Activated T-helper 17 cell treated with anti-CD3 and anti-CD28 coated beads, Interleukin-2, amount 50 U/mL, for 72 hours (primary cell): ENCODE results near the gene PIP4K2B. TPM values are rescaled to one million over a fixed set of nuclear protein-coding genes. Genes with fewer than 3 reads are reported as not detected.

Source experiments
- ATAC-seq: fragments of 150-1000 bp; cut with Tn5 transposase; replicated peaks from 2 replicates; pipeline ENCODE4 v1.10.0; 2021; ENCODE audit warnings: mild to moderate bottlenecking, moderate library complexity
- H3K27ac Mint-ChIP-seq: one replicate; pipeline ENCODE4 v1.8.0; 2022; ENCODE audit warnings: mixed read lengths
- H3K27me3 Mint-ChIP-seq: one replicate; pipeline ENCODE4 v1.8.0; 2022; ENCODE audit warnings: mixed read lengths
- H3K36me3 Mint-ChIP-seq: one replicate; pipeline ENCODE4 v1.8.0; 2022; ENCODE audit warnings: low read depth, mild to moderate bottlenecking, mixed read lengths
- H3K4me1 Mint-ChIP-seq: one replicate; pipeline ENCODE4 v1.8.0; 2022; ENCODE audit warnings: mixed read lengths
- H3K4me3 Mint-ChIP-seq: one replicate; pipeline ENCODE4 v1.8.0; 2022; ENCODE audit warnings: mild to moderate bottlenecking, mixed read lengths
- H3K9me3 Mint-ChIP-seq: one replicate; pipeline ENCODE4 v1.8.0; 2022; ENCODE audit warnings: mixed read lengths
- total RNA-seq, 2 donors: library from RNA; stranded (reverse); gene quantifications; one replicate each; pipeline ENCODE4 v1.2.3, GENCODE V29; 2022

The PIP4K2B gene
- total RNA-seq, 2 donors from 2014 or later: 37.1 to 43.8 TPM

DNA sequence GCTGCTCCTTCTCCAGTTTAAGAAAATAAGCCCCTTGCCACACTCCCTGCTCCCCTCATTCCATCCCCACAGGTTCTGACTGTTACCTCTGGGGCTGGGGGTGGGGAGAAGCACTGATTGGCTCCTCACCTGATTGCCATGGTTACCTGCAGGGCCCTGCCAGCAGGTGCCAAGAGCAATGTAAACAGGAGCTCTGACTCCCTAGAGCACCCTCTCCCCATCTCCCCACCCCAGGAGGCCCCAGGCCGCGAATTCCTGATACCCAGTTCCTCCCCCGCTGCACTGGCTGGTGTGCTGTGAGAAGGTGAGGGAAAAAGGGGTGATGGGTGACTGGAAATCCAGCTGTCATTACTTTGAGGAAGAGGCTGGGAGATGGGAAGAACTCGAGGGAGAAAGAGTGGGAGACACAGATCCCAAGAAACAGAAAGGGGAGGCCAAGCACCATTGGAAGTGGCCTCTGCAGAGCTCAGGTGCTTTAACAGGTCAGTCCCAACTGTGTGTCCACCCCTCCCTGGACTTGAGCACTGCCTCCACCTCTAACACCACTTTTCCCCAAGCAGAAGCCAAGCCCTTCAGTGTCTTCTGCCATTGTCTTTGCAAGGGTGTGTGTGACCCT is 55.7 kb downstream of the PIP4K2B start:
- Mint-ChIP-seq H3K27me3 (peaks cover 19% of the 10 kb centered on the region), H3K9me3 (no peaks in the 10 kb centered on the region), H3K36me3 (no peaks in the 10 kb centered on the region), H3K4me1 (no peaks in the 10 kb centered on the region), H3K27ac (peak overlapping the region; percentile 28), H3K4me3 (no peak overlapping the region)
- ATAC-seq: no peak

GRCh38 chr17:38742411-38743308 is 56.7 kb downstream of the PIP4K2B start:
- peak; percentile 85 for ATAC-seq
- Mint-ChIP-seq H3K36me3 (no peaks in the 10 kb centered on the region), H3K27me3 (peaks cover 16% of the 10 kb centered on the region), H3K4me1 (no peaks in the 10 kb centered on the region), H3K4me3 (no peak overlapping the region), H3K9me3 (no peaks in the 10 kb centered on the region), H3K27ac (peak overlapping the region; percentile 14)

GRCh38 chr17:38741921-38742410 is 57.4 kb downstream of the PIP4K2B start:
- no peaks in the 10 kb centered on the region for H3K36me3 Mint-ChIP-seq
- peak overlapping the region; percentile 14 for H3K27ac Mint-ChIP-seq
- H3K27me3 Mint-ChIP-seq: peaks cover 16% of the 10 kb centered on the region
- ATAC-seq: no peak
- no peak overlapping the region for H3K4me3 Mint-ChIP-seq
- no peaks in the 10 kb centered on the region for H3K4me1 Mint-ChIP-seq
- no peaks in the 10 kb centered on the region for H3K9me3 Mint-ChIP-seq

GRCh38 chr17:38741461-38741860 is 57.9 kb downstream of the PIP4K2B start:
- H3K9me3 Mint-ChIP-seq: no peaks in the 10 kb centered on the region

DNA sequence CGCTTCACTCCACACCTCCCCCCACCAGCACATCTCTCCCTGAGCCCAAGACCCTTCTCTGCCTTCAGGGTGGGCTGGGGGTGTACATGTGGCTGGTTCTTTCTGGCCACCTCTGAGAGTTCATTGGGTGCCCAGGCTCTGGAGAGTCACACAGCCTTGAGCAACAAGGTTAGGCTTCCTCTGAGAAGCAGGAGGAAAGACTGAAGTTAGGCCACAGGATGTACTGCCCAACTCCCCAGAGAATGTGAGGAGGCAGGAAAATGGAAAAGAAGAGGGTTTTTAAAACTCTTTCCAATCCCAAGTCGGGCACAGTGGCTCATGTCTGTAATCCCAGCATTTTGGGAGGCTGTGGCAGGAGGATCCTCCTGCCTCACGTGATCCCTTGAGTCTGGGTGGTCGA is 58.5 kb downstream of the PIP4K2B start:
- Mint-ChIP-seq H3K36me3 (no peaks in the 10 kb centered on the region), H3K27me3 (peaks cover 5% of the 10 kb centered on the region), H3K27ac (no peak overlapping the region), H3K4me3 (no peak overlapping the region), H3K4me1 (no peaks in the 10 kb centered on the region), H3K9me3 (no peaks in the 10 kb centered on the region)
- ATAC-seq: no peak

More at GRCh38 chr17:38741461-38741860, 57.9 kb downstream of the PIP4K2B start:
- Mint-ChIP-seq H3K4me1 (no peaks in the 10 kb centered on the region), H3K36me3 (no peaks in the 10 kb centered on the region), H3K27me3 (peaks cover 11% of the 10 kb centered on the region), H3K27ac (no peak overlapping the region), H3K4me3 (no peak overlapping the region)
- ATAC-seq: no peak

DNA sequence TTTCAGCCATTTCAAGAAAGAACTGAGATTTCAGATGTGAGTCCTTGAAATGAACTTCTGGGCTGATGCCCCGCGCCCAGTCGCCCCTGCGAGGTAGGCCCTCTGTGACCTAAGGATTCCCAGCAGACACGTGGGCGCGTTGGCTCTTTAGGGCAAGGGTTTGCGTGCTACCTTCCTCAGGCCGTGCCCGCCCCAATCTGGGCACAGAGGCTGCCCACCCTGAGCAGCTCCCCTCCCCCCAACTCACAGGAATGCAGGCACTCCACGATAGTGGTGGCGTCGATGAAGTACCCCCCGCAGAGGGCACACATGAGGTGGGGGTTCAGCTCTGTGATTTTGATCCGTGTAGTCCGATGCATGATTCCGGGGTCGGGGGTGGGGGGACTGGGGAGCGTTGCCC is 59.3 kb downstream of the PIP4K2B start:
- Mint-ChIP-seq H3K4me3 (no peak overlapping the region), H3K27me3 (peaks cover 4% of the 10 kb centered on the region), H3K36me3 (no peaks in the 10 kb centered on the region), H3K27ac (no peak overlapping the region), H3K4me1 (peaks cover 2% of the 10 kb centered on the region), H3K9me3 (no peaks in the 10 kb centered on the region)
- no peak for ATAC-seq

DNA sequence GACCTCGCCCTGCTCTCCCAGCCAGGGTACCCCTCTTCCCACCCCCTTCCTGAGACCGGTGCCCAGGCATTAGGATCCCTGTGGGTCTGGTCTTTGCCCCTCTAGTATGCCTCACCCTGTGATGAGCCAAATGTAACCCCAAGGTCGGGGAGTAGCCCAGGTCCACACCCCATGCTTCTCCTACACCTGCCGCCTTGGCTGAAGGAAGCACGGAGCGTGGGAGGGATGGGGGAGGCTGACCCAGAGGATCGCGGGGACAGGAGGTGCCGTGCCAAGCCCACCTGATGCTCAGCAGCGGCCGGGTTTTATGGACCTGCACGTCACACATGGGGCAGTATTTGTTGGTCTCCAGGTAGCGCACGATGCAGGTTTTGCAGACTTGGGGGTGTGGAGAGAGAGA is 60.1 kb downstream of the PIP4K2B start:
- Mint-ChIP-seq H3K4me1 (peaks cover 8% of the 10 kb centered on the region), H3K27me3 (no peaks in the 10 kb centered on the region), H3K27ac (no peak overlapping the region), H3K9me3 (no peaks in the 10 kb centered on the region), H3K36me3 (peaks cover 5% of the 10 kb centered on the region), H3K4me3 (no peak overlapping the region)
- ATAC-seq: no peak

- Mint-ChIP-seq H3K27me3 (no peaks in the 10 kb centered on the region), H3K27ac (no peak overlapping the region), H3K4me1 (peaks cover 12% of the 10 kb centered on the region), H3K36me3 (peaks cover 10% of the 10 kb centered on the region), H3K4me3 (no peak overlapping the region), H3K9me3 (no peaks in the 10 kb centered on the region)
- ATAC-seq: no peak
These were observed 60.7 kb downstream of the PIP4K2B start for GRCh38 chr17:38738686-38739085.

- Mint-ChIP-seq H3K4me1 (peaks cover 17% of the 10 kb centered on the region), H3K36me3 (peaks cover 16% of the 10 kb centered on the region), H3K4me3 (no peak overlapping the region), H3K9me3 (no peaks in the 10 kb centered on the region), H3K27me3 (no peaks in the 10 kb centered on the region), H3K27ac (no peak overlapping the region)
- no peak for ATAC-seq
These were observed 61.2 kb downstream of the PIP4K2B start for GRCh38 chr17:38738007-38738662.

DNA sequence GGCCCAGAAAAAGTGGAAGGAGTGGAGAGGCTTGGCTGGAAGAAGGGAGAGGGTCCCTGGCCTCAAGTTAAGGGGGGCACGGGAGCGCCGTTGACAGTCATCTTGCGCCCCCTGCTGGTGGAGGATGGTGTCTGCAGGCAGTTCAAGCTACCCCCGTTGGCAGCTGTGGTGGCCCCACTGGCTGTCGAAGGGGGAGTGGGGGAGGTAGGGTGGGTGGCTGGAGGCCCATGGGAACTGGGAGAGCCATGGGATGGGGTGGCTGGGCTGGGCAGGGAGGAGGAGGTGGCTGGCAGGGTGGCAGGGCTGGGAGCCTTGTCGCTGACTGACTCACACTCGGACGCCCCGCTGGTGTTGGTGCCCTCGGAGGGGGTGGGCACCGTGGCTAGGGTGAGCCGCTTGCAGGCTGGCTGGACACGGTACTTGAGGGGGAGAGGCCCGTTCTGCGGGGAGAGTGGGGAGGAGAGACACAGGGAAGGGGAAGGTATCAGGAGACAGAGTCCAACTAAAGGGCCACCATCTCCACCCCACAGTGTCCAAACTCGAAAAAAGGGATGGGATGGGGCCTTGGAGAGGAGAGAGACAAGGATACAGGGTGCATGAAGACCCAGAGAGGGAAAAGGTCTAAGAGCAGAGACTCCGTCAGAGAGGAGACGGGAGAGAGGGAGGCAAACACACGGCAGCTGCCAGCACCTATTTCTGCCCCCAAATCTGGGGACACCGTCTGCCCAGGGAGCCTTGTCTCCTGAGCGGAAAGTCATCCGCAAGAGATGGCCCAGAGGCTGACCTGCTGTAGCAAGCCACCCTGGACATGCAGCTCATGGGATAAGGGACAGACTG is 64.0 kb downstream of the PIP4K2B start:
- H3K4me3 Mint-ChIP-seq: no peak overlapping the region
- no peak for ATAC-seq
- H3K27ac Mint-ChIP-seq: no peak overlapping the region
- H3K27me3 Mint-ChIP-seq: no peaks in the 10 kb centered on the region
- no peaks in the 10 kb centered on the region for H3K9me3 Mint-ChIP-seq
- H3K36me3 Mint-ChIP-seq: peaks cover 43% of the 10 kb centered on the region
- H3K4me1 Mint-ChIP-seq: peaks cover 33% of the 10 kb centered on the region

GRCh38 chr17:38733982-38734973 is 65.1 kb downstream of the PIP4K2B start:
- peaks cover 48% of the 10 kb centered on the region for H3K36me3 Mint-ChIP-seq
- no peaks in the 10 kb centered on the region for H3K27me3 Mint-ChIP-seq
- peak overlapping the region; percentile 94 for H3K27ac Mint-ChIP-seq
- ATAC-seq: no peak
- peaks cover 36% of the 10 kb centered on the region for H3K4me1 Mint-ChIP-seq
- peak overlapping the region; percentile 93 for H3K4me3 Mint-ChIP-seq
- no peaks in the 10 kb centered on the region for H3K9me3 Mint-ChIP-seq

DNA sequence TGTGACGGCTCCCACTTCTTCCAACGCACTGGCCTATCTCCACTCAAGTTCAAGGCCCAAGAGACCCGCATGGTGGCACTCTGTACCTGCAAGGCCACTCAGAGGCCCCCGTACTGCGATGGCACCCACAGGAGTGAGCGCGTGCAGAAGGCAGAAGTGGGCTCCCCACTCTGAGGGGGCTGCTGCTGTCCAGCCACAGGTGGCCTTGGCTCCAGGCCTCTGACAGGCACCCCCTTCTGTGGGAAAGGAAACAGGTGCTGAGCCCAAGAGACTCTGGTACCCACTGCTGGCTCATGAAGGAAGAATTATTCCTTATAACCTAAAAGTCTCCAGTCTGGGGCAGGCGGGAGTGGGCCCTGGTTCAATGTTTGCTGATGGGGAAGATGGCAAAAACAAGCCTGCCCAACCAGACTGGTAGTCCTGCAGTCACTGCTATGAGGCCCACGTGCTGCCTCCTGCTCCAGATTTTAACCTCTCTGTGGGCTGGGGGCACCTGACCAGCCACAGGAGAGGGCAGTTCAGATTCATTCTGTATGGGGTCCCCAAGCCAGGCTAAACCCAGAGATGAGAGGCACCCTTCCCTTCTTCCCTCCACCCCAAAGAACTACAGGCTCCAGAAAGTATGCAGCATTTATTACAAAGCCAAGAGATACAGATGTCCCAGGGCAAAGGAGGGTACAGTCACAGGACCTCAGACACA is 65.9 kb downstream of the PIP4K2B start:
- ATAC-seq: no peak
- Mint-ChIP-seq H3K4me3 (peak overlapping the region; percentile 93), H3K27me3 (no peaks in the 10 kb centered on the region), H3K9me3 (no peaks in the 10 kb centered on the region), H3K36me3 (peaks cover 56% of the 10 kb centered on the region), H3K27ac (peak overlapping the region; percentile 94), H3K4me1 (peaks cover 44% of the 10 kb centered on the region)
